ENCODE measurements around the gene SPRING1.

DNA sequence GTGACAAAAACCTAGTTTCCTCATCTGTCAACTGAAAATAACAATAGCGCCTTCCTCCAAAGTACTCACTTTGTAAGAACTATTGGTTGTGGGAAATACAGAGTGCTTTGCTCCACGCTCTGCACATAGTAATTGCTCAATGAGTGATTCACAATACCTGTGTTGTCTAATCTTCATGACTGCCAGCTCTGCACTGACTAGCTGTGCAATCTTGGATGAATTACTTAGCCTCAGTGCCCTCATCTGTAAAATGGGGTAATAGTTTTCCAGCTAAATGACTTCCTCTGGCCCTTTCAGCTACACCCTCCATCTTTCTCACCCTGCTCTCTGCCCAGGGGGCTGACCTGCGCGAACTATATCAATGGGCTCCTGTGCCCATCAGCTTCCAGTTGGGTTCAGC, 43.1 kb upstream of the SPRING1 start:
- TF ChIP-seq CTCF (IDR thresholded peaks at IDR 0.05) (no peak), POLR2A (IDR thresholded peaks at IDR 0.05) (no peak)
